H9 (cell line): ENCODE measurements around the gene UPF1. TPM values are rescaled to one million over a fixed set of nuclear protein-coding genes. Genes with fewer than 3 reads are reported as not detected.
A peak's percentile ranks its signal among the peaks of the same experiment; 100 is the strongest.

Experiments
- DNase-seq: peaks from one replicate; pipeline ENCODE4 v3.0.0-alpha.2; 2017
- H2AFZ ChIP-seq: one replicate; pipeline ENCODE4 v1.6.1; 2013; ENCODE audit warnings: mild to moderate bottlenecking, low read length, control low read depth, moderate library complexity
- H2AK5ac ChIP-seq: 2 replicates; pipeline ENCODE4 v1.6.1; 2013; ENCODE audit warnings: low read length, control low read depth, mixed read lengths; ENCODE audit not compliant: insufficient read length
- H2BK120ac ChIP-seq: one replicate; pipeline ENCODE4 v1.6.1; 2013; ENCODE audit warnings: low read depth, mild to moderate bottlenecking, low read length, control low read depth, inconsistent platforms; ENCODE audit not compliant: poor library complexity, severe bottlenecking
- H2BK12ac ChIP-seq: 2 replicates; pipeline ENCODE4 v1.6.1; 2013; ENCODE audit warnings: low read length, control low read depth, mixed read lengths, low read depth; ENCODE audit not compliant: insufficient read length
- H2BK15ac ChIP-seq: 2 replicates; pipeline ENCODE4 v1.6.1; 2013; ENCODE audit warnings: low read depth, low read length, control low read depth
- H2BK20ac ChIP-seq: one replicate; pipeline ENCODE4 v1.6.1; 2013; ENCODE audit warnings: low read depth, mild to moderate bottlenecking, low read length, control low read depth, inconsistent platforms; ENCODE audit not compliant: poor library complexity, severe bottlenecking
- H2BK5ac ChIP-seq: 2 replicates; pipeline ENCODE4 v1.6.1; 2013; ENCODE audit warnings: low read length, control low read depth, mixed read lengths; ENCODE audit not compliant: insufficient read length
- H3K14ac ChIP-seq: 2 replicates; pipeline ENCODE4 v1.6.1; 2013; ENCODE audit warnings: low read length, control low read depth; ENCODE audit not compliant: insufficient read depth
- H3K18ac ChIP-seq: 2 replicates; pipeline ENCODE4 v1.6.1; 2013; ENCODE audit warnings: low read depth, mild to moderate bottlenecking, mixed read lengths, low read length, control low read depth; ENCODE audit not compliant: insufficient read length
- H3K23ac ChIP-seq: 2 replicates; pipeline ENCODE4 v1.6.1; 2013; ENCODE audit warnings: low read length, control low read depth, mixed read lengths, low read depth; ENCODE audit not compliant: insufficient read length
- H3K23me2 ChIP-seq: 2 replicates; pipeline ENCODE4 v1.6.1; 2013; ENCODE audit warnings: low read depth, mild to moderate bottlenecking, mixed read lengths, low read length, control low read depth; ENCODE audit not compliant: insufficient read length, poor library complexity, severe bottlenecking
- H3K27ac ChIP-seq: 2 replicates; pipeline ENCODE4 v1.5.1; 2013; ENCODE audit warnings: low read length, control low read depth, mixed read lengths, low read depth; ENCODE audit not compliant: insufficient read length
- H3K27me3 ChIP-seq: 2 replicates; pipeline ENCODE4 v1.6.1; 2013; ENCODE audit warnings: low read length, control low read depth, inconsistent platforms; ENCODE audit not compliant: insufficient read depth
- H3K4ac ChIP-seq: 2 replicates; pipeline ENCODE4 v1.6.1; 2013; ENCODE audit warnings: low read depth, mild to moderate bottlenecking, control low read depth, inconsistent platforms, low read length, moderate library complexity
- H3K4me1 ChIP-seq: 2 replicates; pipeline ENCODE4 v1.6.1; 2013; ENCODE audit warnings: low read length, control low read depth, inconsistent platforms; ENCODE audit not compliant: insufficient read depth
- H3K4me2 ChIP-seq: 2 replicates; pipeline ENCODE4 v1.6.1; 2013; ENCODE audit warnings: low read length, control low read depth, mixed read lengths; ENCODE audit not compliant: insufficient read length, insufficient read depth
- H3K56ac ChIP-seq: 2 replicates; pipeline ENCODE4 v1.6.1; 2013; ENCODE audit warnings: low read depth, mild to moderate bottlenecking, mixed read lengths, low read length, control low read depth; ENCODE audit not compliant: insufficient read length
- H3K79me1 ChIP-seq: 2 replicates; pipeline ENCODE4 v1.6.1; 2013; ENCODE audit warnings: low read depth, mild to moderate bottlenecking, moderate library complexity, low read length, control low read depth, inconsistent platforms; ENCODE audit not compliant: insufficient read depth, poor library complexity, severe bottlenecking
- H3K79me2 ChIP-seq: 2 replicates; pipeline ENCODE4 v1.6.1; 2013; ENCODE audit warnings: low read length, control low read depth, inconsistent platforms; ENCODE audit not compliant: insufficient read depth
- H3K9ac ChIP-seq: 2 replicates; pipeline ENCODE4 v1.6.1; 2013; ENCODE audit warnings: low read length, control low read depth, mixed read lengths; ENCODE audit not compliant: insufficient read length; ENCODE audit errors: extremely low read depth
- H3K9me3 ChIP-seq: one replicate; pipeline ENCODE4 v1.6.1; 2013; ENCODE audit warnings: low read depth, low read length, inconsistent platforms; ENCODE audit not compliant: control insufficient read depth
- H3T11ph ChIP-seq: one replicate; pipeline ENCODE4 v1.6.1; 2013; ENCODE audit warnings: mild to moderate bottlenecking, low read length, control low read depth, inconsistent platforms
- H4K20me1 ChIP-seq: one replicate; pipeline ENCODE4 v1.6.1; 2013; ENCODE audit not compliant: control insufficient read depth, insufficient read length, insufficient read depth
- H4K5ac ChIP-seq: 2 replicates; pipeline ENCODE4 v1.6.1; 2013; ENCODE audit warnings: low read depth, mild to moderate bottlenecking, mixed read lengths, low read length, control low read depth; ENCODE audit not compliant: insufficient read length
- H4K8ac ChIP-seq: replicated peaks from 2 replicates; pipeline ENCODE4 v1.6.1; 2013; ENCODE audit warnings: low read length, control low read depth, mixed read lengths, low read depth; ENCODE audit not compliant: insufficient read length
- H4K91ac ChIP-seq: 2 replicates; pipeline ENCODE4 v1.6.1; 2013; ENCODE audit warnings: low read depth, mild to moderate bottlenecking, moderate library complexity, mixed read lengths, low read length, control low read depth; ENCODE audit not compliant: insufficient read length
- H3K27ac Mint-ChIP-seq, 3 experiments: 2 replicates in 2 of 3; 3 replicates in 1 of 3; pipeline ENCODE4 v1.8.0; 2020 to 2021; ENCODE audit warnings: mixed read lengths in 3 of 3, mild to moderate bottlenecking in 1 of 3, moderate library complexity in 1 of 3
- H3K27me3 Mint-ChIP-seq: 2 replicates; pipeline ENCODE4 v1.8.0; 2021; ENCODE audit warnings: low read depth, mild to moderate bottlenecking, moderate library complexity, mixed read lengths
- H3K36me3 Mint-ChIP-seq, 3 experiments: 2 replicates in 2 of 3; 3 replicates in 1 of 3; pipeline ENCODE4 v1.8.0; 2020 to 2021; ENCODE audit warnings: low read depth in 3 of 3, mixed read lengths in 3 of 3; ENCODE audit not compliant: insufficient read depth in 1 of 3
- H3K4me1 Mint-ChIP-seq, 2 experiments: 2 replicates each; pipeline ENCODE4 v1.8.0; 2020; ENCODE audit warnings: mixed read lengths in 2 of 2
- H3K4me3 Mint-ChIP-seq, 2 experiments: 2 replicates in 1 of 2; 3 replicates in 1 of 2; pipeline ENCODE4 v1.8.0; 2020 to 2021; ENCODE audit warnings: mild to moderate bottlenecking in 2 of 2, mixed read lengths in 2 of 2, moderate library complexity in 1 of 2
- H3K9me3 Mint-ChIP-seq, 2 experiments: 2 replicates in 1 of 2; 3 replicates in 1 of 2; pipeline ENCODE4 v1.8.0; 2020; ENCODE audit warnings: mild to moderate bottlenecking in 2 of 2, mixed read lengths in 2 of 2, moderate library complexity in 1 of 2
- WGBS: extraction: QIAGEN DNeasy Blood & Tissue Kit; methylation state at CpG from one replicate; pipeline ENCODE4 v1.1.7; 2013; ENCODE audit warnings: missing lambda C conversion rate, low lambda C conversion rate, mixed read lengths; ENCODE audit not compliant: insufficient read length; ENCODE audit errors: extremely low coverage; 5-methylcytosine and 5-hydroxymethylcytosine counted together
- total RNA-seq: library from RNA; stranded (reverse); gene quantifications from 2 replicates; pipeline ENCODE4 v1.2.1, GENCODE V29; 2021
- TF ChIP-seq, protein P1 (sequence below): fragments of 200-600 bp; sonication (generic); conservative IDR thresholded peaks from 3 replicates; pipeline ENCODE4 v1.8.0; 2021; ENCODE audit warnings: antibody characterized with exemption, mild to moderate bottlenecking

UPF1 gene
- total RNA-seq, 1 experiment from 2014 or later = 85.4 TPM

DNA sequence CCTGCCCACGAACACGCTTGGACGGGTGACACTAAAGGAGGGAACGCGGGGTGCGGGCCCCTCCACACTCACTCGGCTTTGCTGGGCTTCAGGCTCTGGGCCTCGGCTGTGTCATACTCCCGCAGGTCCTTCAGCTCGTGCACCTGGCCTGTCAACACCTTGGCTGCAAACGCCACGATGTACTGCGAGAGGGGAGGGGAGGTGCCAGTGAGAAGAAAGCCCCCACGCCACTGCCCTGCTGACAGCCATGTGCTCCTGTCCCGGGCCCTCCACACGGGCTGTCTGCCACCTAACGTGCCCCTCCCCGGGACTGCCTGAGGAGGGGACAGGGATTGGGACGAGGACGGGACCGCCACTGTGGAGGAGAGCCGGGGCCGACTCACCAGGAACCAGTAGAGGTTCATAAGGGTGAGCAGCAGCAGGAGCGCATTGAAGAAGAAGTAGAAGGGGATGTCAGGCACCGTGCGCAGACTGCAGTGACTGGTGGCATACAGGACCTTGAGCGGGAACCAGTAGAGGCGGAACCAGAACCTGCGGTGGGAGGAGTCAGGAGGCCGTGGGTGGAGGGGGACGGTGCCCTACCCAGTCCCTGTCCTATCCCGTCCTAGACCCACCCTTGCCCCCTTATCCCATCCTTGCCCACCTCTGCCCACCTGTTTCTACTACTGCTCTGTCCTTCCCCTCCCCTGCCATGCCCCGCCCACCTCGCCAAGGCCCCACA is 47.3 kb downstream of the UPF1 start:
- Histone ChIP-seq H2BK15ac (no peak overlapping the region), H2BK20ac (no peak overlapping the region), H2AK5ac (no peak overlapping the region), H4K20me1 (no peaks in the 10 kb centered on the region), H3K23ac (no peak overlapping the region), H3K4me1 (no peaks in the 10 kb centered on the region), H3K18ac (no peak overlapping the region), H2BK120ac (no peak overlapping the region), H3K9ac (no peak overlapping the region), H3K79me2 (no peaks in the 10 kb centered on the region), H3T11ph (no peak overlapping the region), H4K5ac (no peak overlapping the region), H3K9me3 (no peaks in the 10 kb centered on the region), H3K14ac (no peak overlapping the region), H3K4me2 (no peak overlapping the region), H3K27ac (no peak overlapping the region), H3K79me1 (no peaks in the 10 kb centered on the region), H4K8ac (no peak overlapping the region), H2BK12ac (no peak overlapping the region), H3K56ac (no peak overlapping the region), H3K23me2 (no peaks in the 10 kb centered on the region), H2AFZ (no peak overlapping the region), H4K91ac (no peak overlapping the region), H3K27me3 (no peaks in the 10 kb centered on the region), H3K4ac (no peak overlapping the region), H2BK5ac (no peak overlapping the region)
- H3K27ac Mint-ChIP-seq = peak overlapping the region in 1 of 3 experiments; percentile 68; a peak in 2 of 7 replicates
- WGBS = no CpG with 5 or more reads among the region's 34 CpGs
- H3K9me3 Mint-ChIP-seq = peaks cover 0 to 9% of the 10 kb centered on the region in 2 experiments; a peak in 3 of 5 replicates
- DNase-seq = peak; percentile 64
- peaks cover 45 to 80% (median 61%) of the 10 kb centered on the region in 3 experiments for H3K36me3 Mint-ChIP-seq
- no peaks in the 10 kb centered on the region for H3K4me1 Mint-ChIP-seq
- H3K4me3 Mint-ChIP-seq = no peak overlapping the region
- TF ChIP-seq, protein P1, sequence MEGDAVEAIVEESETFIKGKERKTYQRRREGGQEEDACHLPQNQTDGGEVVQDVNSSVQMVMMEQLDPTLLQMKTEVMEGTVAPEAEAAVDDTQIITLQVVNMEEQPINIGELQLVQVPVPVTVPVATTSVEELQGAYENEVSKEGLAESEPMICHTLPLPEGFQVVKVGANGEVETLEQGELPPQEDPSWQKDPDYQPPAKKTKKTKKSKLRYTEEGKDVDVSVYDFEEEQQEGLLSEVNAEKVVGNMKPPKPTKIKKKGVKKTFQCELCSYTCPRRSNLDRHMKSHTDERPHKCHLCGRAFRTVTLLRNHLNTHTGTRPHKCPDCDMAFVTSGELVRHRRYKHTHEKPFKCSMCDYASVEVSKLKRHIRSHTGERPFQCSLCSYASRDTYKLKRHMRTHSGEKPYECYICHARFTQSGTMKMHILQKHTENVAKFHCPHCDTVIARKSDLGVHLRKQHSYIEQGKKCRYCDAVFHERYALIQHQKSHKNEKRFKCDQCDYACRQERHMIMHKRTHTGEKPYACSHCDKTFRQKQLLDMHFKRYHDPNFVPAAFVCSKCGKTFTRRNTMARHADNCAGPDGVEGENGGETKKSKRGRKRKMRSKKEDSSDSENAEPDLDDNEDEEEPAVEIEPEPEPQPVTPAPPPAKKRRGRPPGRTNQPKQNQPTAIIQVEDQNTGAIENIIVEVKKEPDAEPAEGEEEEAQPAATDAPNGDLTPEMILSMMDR = no peak
- H3K27me3 Mint-ChIP-seq = no peaks in the 10 kb centered on the region
